ENCODE data around the gene SEMA3E.

GRCh38 chr7:83410989-83411591 lies 237.8 kb downstream of the SEMA3E start:
- peak; percentile 78 for TF ChIP-seq CTCF (IDR thresholded peaks at IDR 0.05; ENCODE audit: low read depth, low read length)
- no peak for TF ChIP-seq EZH2phosphoT487 (IDR thresholded peaks at IDR 0.05; ENCODE audit: low read depth)
